ENCODE data around the gene HOXB3. TPM values are rescaled to one million over a fixed set of nuclear protein-coding genes. Genes with fewer than 3 reads are reported as not detected.

Gene HOXB3
- polyA plus RNA-seq, 1 of the 3 experiments (the other 2 are of a cell fraction): 0.46 TPM

- Histone ChIP-seq H3K4me2 (no peak overlapping the region), H3K36me3 (replicated peaks in 1 of 2; ENCODE audit: control insufficient read depth in 1 of 2, insufficient read depth in 2 of 2, low read length in 1 of 2) (no peaks in the 10 kb centered on the region), H3K9me3 (no peaks in the 10 kb centered on the region), H3K27me3 (ENCODE audit: insufficient read depth) (peaks cover 94% of the 10 kb centered on the region), H3K4me1 (ENCODE audit: control insufficient read depth in 1 of 2, insufficient read depth in 2 of 2, low read depth in 1 of 2, low read length in 1 of 2) (no peaks in the 10 kb centered on the region; a peak in 1 of 4 replicates), H3K4me3 (ENCODE audit: low read depth in 2 of 2, low read length in 1 of 2) (no peak overlapping the region), H3K9ac (no peak overlapping the region), H3F3A (replicated peaks; ENCODE audit: insufficient read depth) (no peaks in the 10 kb centered on the region), H2AFZ (ENCODE audit: low read depth) (no peak overlapping the region), H4K20me1 (ENCODE audit: insufficient read depth) (0 out of 2 replicates have a peak, but pooled peaks cover 5% of the 10 kb centered on the region), H3K27ac (ENCODE audit: low read depth in 2 of 2, low read length in 1 of 2) (no peak overlapping the region), H3K9me2 (no peaks in the 10 kb centered on the region), H3K79me2 (ENCODE audit: insufficient read depth) (no peaks in the 10 kb centered on the region)
- no peak for TF ChIP-seq CTCF (IDR thresholded peaks at IDR 0.05)
- ChIA-PET CTCF (interaction anchor here (1.0 to 1.6 kb wide), 6 partner anchors 18 to 266 kb away, joined by 3 to 6 read pairs (median 4); no protein-coding TSS in a partner anchor), POLR2A (no interaction called here)
- 16% methylated on average over 8 of the region's 8 CpGs for WGBS (ENCODE audit: low lambda C conversion rate)
- no peak for DNase-seq
Measured at GRCh38 chr17:48574505-48575065, 15.5 kb downstream of the HOXB3 start.

- Histone ChIP-seq H3K4me3 (ENCODE audit: low read depth in 2 of 2, low read length in 1 of 2) (no peak overlapping the region), H3K27me3 (ENCODE audit: insufficient read depth) (peaks cover 100% of the 10 kb centered on the region)
- CTCF ChIA-PET: no interaction called here
Measured at GRCh38 chr17:48571826-48572417, 18.1 kb downstream of the HOXB3 start.

More at GRCh38 chr17:48571826-48572417, 18.1 kb downstream of the HOXB3 start:
- Histone ChIP-seq H3K79me2 (ENCODE audit: insufficient read depth) (no peaks in the 10 kb centered on the region), H3K27ac (ENCODE audit: low read depth in 2 of 2, low read length in 1 of 2) (no peak overlapping the region), H3K9me3 (no peaks in the 10 kb centered on the region), H3F3A (replicated peaks; ENCODE audit: insufficient read depth) (no peaks in the 10 kb centered on the region), H3K36me3 (replicated peaks in 1 of 2; ENCODE audit: control insufficient read depth in 1 of 2, insufficient read depth in 2 of 2, low read length in 1 of 2) (no peaks in the 10 kb centered on the region), H3K4me2 (no peak overlapping the region), H4K20me1 (ENCODE audit: insufficient read depth) (0 out of 2 replicates have a peak, but pooled peaks cover 6% of the 10 kb centered on the region), H3K9ac (no peak overlapping the region), H3K4me1 (ENCODE audit: control insufficient read depth in 1 of 2, insufficient read depth in 2 of 2, low read depth in 1 of 2, low read length in 1 of 2) (no peaks in the 10 kb centered on the region; a peak in 1 of 4 replicates), H3K9me2 (no peaks in the 10 kb centered on the region), H2AFZ (ENCODE audit: low read depth) (no peak overlapping the region)
- TF ChIP-seq YY1 (IDR thresholded peaks at IDR 0.05; ENCODE audit: low read depth): no peak
- TF ChIP-seq MXI1 (IDR thresholded peaks at IDR 0.05; ENCODE audit: low read depth, low read length): no peak
- no peak for TF ChIP-seq RXRA (IDR thresholded peaks at IDR 0.05; ENCODE audit: borderline replicate concordance, low read depth)
- no peak for TF ChIP-seq FOSL2 (IDR thresholded peaks at IDR 0.05; ENCODE audit: borderline replicate concordance, low read depth)
- no peak for TF ChIP-seq RCOR1 (IDR thresholded peaks at IDR 0.05; ENCODE audit: low read length)
- no peak for TF ChIP-seq ZBTB33 (IDR thresholded peaks at IDR 0.05; ENCODE audit: borderline replicate concordance, low read depth)
- TF ChIP-seq POLR2AphosphoS5 (IDR thresholded peaks at IDR 0.05; ENCODE audit: low read depth, low read length): no peak
- TF ChIP-seq NRF1 (IDR thresholded peaks at IDR 0.05; ENCODE audit: low read depth, low read length): no peak
- no peak for TF ChIP-seq SIN3A (IDR thresholded peaks at IDR 0.05; ENCODE audit: borderline replicate concordance, low read depth, low read length)
- no peak for TF ChIP-seq CHD2 (IDR thresholded peaks at IDR 0.05; ENCODE audit: low read length, partially characterized antibody)
- no peak for TF ChIP-seq EP300 (IDR thresholded peaks at IDR 0.05; ENCODE audit: borderline replicate concordance in 1 of 2, low read depth in 1 of 2, low read length in 1 of 2)
- TF ChIP-seq REST (IDR thresholded peaks at IDR 0.05; ENCODE audit: low read depth, low read length): no peak
- TF ChIP-seq JUND (IDR thresholded peaks at IDR 0.05): no peak
- POLR2A ChIA-PET: no interaction called here
- 26% methylated on average over 1 of the region's 1 CpG for WGBS (ENCODE audit: low lambda C conversion rate)
- DNase-seq: no peak
